Upper lobe of left lung (tissue), 4 donors: ENCODE measurements around the gene LAMTOR2.

Source experiments
- CTCF ChIP-seq, 6 experiments: fragments of 450-650 bp in 4 of 6; fragments of 200-600 bp in 2 of 6; sonication (generic) in 2 of 6; IDR thresholded peaks; one replicate each; pipeline ENCODE4 v1.5.1; 2016 to 2019; ENCODE audit warnings: antibody characterized with exemption in 6 of 6
- EP300 ChIP-seq, 4 donors: sonication (generic); formaldehyde crosslinking; IDR thresholded peaks; one replicate each; pipeline ENCODE4 v1.5.1; 2017; ENCODE audit warnings: antibody characterized with exemption in 4 of 4, control low read depth in 2 of 4
- POLR2A ChIP-seq, 4 donors: fragments of 450-650 bp; IDR thresholded peaks; one replicate each; pipeline ENCODE4 v1.5.1; 2016 to 2017; ENCODE audit warnings: antibody characterized with exemption in 4 of 4, mild to moderate bottlenecking in 2 of 4
- POLR2AphosphoS5 ChIP-seq, 2 donors: sonication (generic); formaldehyde crosslinking; IDR thresholded peaks; one replicate each; pipeline ENCODE4 v1.5.1; 2017; ENCODE audit warnings: antibody characterized with exemption in 2 of 2

- no peak for TF ChIP-seq CTCF (IDR thresholded peaks at IDR 0.05)
- no peak for TF ChIP-seq POLR2AphosphoS5 (IDR thresholded peaks at IDR 0.05)
- TF ChIP-seq POLR2A (IDR thresholded peaks at IDR 0.05): no peak
- TF ChIP-seq EP300 (IDR thresholded peaks at IDR 0.05): no peak
These were observed 11.3 kb downstream of the LAMTOR2 start for GRCh38 chr1:156065871-156066270.
